Hepatocyte (in vitro differentiated cells): ENCODE results near the gene SIPA1L2.
A peak's percentile ranks its signal among the peaks of the same experiment; 100 is the strongest.

Source experiments
- CTCF ChIP-seq: fragments of 200-600 bp; sonication (generic); IDR thresholded peaks from 2 replicates; pipeline ENCODE4 v1.5.1; 2016; ENCODE audit warnings: antibody characterized with exemption, mild to moderate bottlenecking; ENCODE audit not compliant: poor library complexity
- EZH2 ChIP-seq: fragments of 200-600 bp; sonication (generic); IDR thresholded peaks from 2 replicates; pipeline ENCODE4 v1.6.1; 2016; ENCODE audit warnings: antibody characterized with exemption, mild to moderate bottlenecking, borderline replicate concordance

GRCh38 chr1:232630047-232630893 is at the start of gene SIPA1L2:
- TF ChIP-seq CTCF (peak; percentile 72), EZH2 (no peak)
